GM12878 (cell line): ENCODE results near the gene TMEM144.

Experiments used
- CTCF ChIP-seq, 3 experiments: IDR thresholded peaks in 2 of 3; conservative IDR thresholded peaks in 1 of 3; 2 replicates each; pipeline ENCODE4 v1.5.1; 2011; ENCODE audit warnings: low read depth in 3 of 3, low read length in 3 of 3, mild to moderate bottlenecking in 3 of 3, control low read depth in 2 of 3, moderate library complexity in 2 of 3, inconsistent platforms in 1 of 3, mixed read lengths in 1 of 3; ENCODE audit not compliant: control insufficient read depth in 2 of 3, insufficient read depth in 1 of 3; ENCODE audit errors: extremely low read depth in 1 of 3
- JUND ChIP-seq: IDR thresholded peaks from 2 replicates; pipeline ENCODE4 v1.6.1; 2012; ENCODE audit warnings: low read depth, mild to moderate bottlenecking, low read length, improper control_type of control experiment, moderate library complexity
- MEF2A ChIP-seq: IDR thresholded peaks from 2 replicates; pipeline ENCODE4 v1.6.1; 2011; ENCODE audit warnings: low read depth, mild to moderate bottlenecking, low read length, moderate library complexity; ENCODE audit not compliant: insufficient read depth
- MTA3 ChIP-seq: IDR thresholded peaks from 2 replicates; pipeline ENCODE4 v1.6.1; 2012; ENCODE audit warnings: low read length, inconsistent platforms, borderline replicate concordance
- PML ChIP-seq: IDR thresholded peaks from 2 replicates; pipeline ENCODE4 v1.6.1; 2012; ENCODE audit warnings: low read length, inconsistent platforms
- RBBP5 ChIP-seq: fragments of 200-600 bp; sonication (generic); conservative IDR thresholded peaks from 2 replicates; pipeline ENCODE4 v1.6.1; 2016

- TF ChIP-seq CTCF (IDR thresholded peaks at IDR 0.05 in 2 of 3, conservative IDR thresholded peaks at IDR 0.05 in 1 of 3; ENCODE audit: control insufficient read depth in 2 of 3, extremely low read depth in 1 of 3, insufficient read depth in 1 of 3, low read depth in 3 of 3, low read length in 3 of 3) (no peak), PML (no peak), MEF2A (no peak), RBBP5 (no peak), JUND (no peak), MTA3 (no peak)
These were observed 19.5 kb downstream of the TMEM144 start for GRCh38 chr4:158229768-158230167.
